GM23338 (cell line): Measurements from ENCODE around the gene ABCC10.

Experiments
- CREB1 ChIP-seq: fragments of 250-450 bp; sonication (Bioruptor Pico); IDR thresholded peaks from 2 replicates; pipeline ENCODE4 v1.5.0; 2020; ENCODE audit warnings: low read depth, mild to moderate bottlenecking, moderate library complexity
- CTCF ChIP-seq, 2 experiments: fragments of 200-600 bp in 1 of 2; sonication (generic) in 1 of 2; conservative IDR thresholded peaks; 2 replicates each; pipeline versions ENCODE4 v1.5.1 to v1.6.1; 2016 to 2017; ENCODE audit warnings: antibody characterized with exemption in 2 of 2, low read depth in 2 of 2, mild to moderate bottlenecking in 2 of 2, moderate library complexity in 1 of 2
- EZH2 ChIP-seq: fragments of 200-600 bp; sonication (generic); IDR thresholded peaks from one replicate; pipeline ENCODE4 v1.8.0; 2017; ENCODE audit warnings: antibody characterized with exemption, mild to moderate bottlenecking, low read depth; ENCODE audit not compliant: unreplicated experiment
- EZH2phosphoT487 ChIP-seq: fragments of 200-600 bp; sonication (generic); IDR thresholded peaks from one replicate; pipeline ENCODE4 v1.8.1; 2018; ENCODE audit warnings: antibody characterized with exemption; ENCODE audit not compliant: unreplicated experiment
- JUNB ChIP-seq: IDR thresholded peaks from one replicate; pipeline ENCODE4 v1.6.1; 2016; ENCODE audit warnings: antibody characterized with exemption; ENCODE audit not compliant: unreplicated experiment
- NANOG ChIP-seq: IDR thresholded peaks from 2 replicates; pipeline ENCODE4 v1.6.1; 2016; ENCODE audit warnings: antibody characterized with exemption, borderline replicate concordance
- POLR2AphosphoS5 ChIP-seq: IDR thresholded peaks from 2 replicates; pipeline ENCODE4 v1.6.1; 2016; ENCODE audit warnings: antibody characterized with exemption, low read depth
- REST ChIP-seq: IDR thresholded peaks from one replicate; pipeline ENCODE4 v1.6.1; 2018; ENCODE audit warnings: antibody characterized with exemption; ENCODE audit not compliant: unreplicated experiment
- ZNF331 ChIP-seq: fragments of 250-450 bp; sonication (Bioruptor Pico); IDR thresholded peaks from 2 replicates; pipeline ENCODE4 v1.5.0; 2020; ENCODE audit warnings: low read depth, mild to moderate bottlenecking, moderate library complexity

- no peak for TF ChIP-seq POLR2AphosphoS5
- no peak for TF ChIP-seq REST
- no peak for TF ChIP-seq CTCF (conservative IDR thresholded peaks at IDR 0.05; ENCODE audit: low read depth in 2 of 2)
- TF ChIP-seq EZH2: no peak
- no peak for TF ChIP-seq EZH2phosphoT487
- no peak for TF ChIP-seq ZNF331 (CRISPR knock-in tag)
- no peak for TF ChIP-seq JUNB
- no peak for TF ChIP-seq CREB1 (CRISPR knock-in tag)
- no peak for TF ChIP-seq NANOG
These were observed 49.4 kb downstream of the ABCC10 start for GRCh38 chr6:43476746-43477145.
